ENCODE data around the gene SPG11.
"Not testable (repeated sequence)": the region's sequence is repeated elsewhere in the genome, so short reads cannot be mapped to it uniquely, and the experiment has no call there.

SPG11 gene

GRCh38 chr15:44568338-44568737, 95.1 kb downstream of the SPG11 start:
- DNase-seq: no peak

- DNase-seq: peak in 1 of 56 donors; percentile 2
Measured at GRCh38 chr15:44566155-44566540, 97.3 kb downstream of the SPG11 start.

- no peak for DNase-seq
Measured at GRCh38 chr15:44565387-44566154, 97.9 kb downstream of the SPG11 start.

GRCh38 chr15:44560926-44561325, 102.5 kb downstream of the SPG11 start:
- not testable (repeated sequence) for DNase-seq

GRCh38 chr15:44554934-44555723, 108.3 kb downstream of the SPG11 start:
- DNase-seq: no peak

- DNase-seq: no peak
Measured at GRCh38 chr15:44550734-44551133, 112.7 kb downstream of the SPG11 start.

- DNase-seq: no peak
Measured at GRCh38 chr15:44550256-44550655, 113.2 kb downstream of the SPG11 start.

GRCh38 chr15:44549152-44549551, 114.3 kb downstream of the SPG11 start:
- DNase-seq: not testable (repeated sequence)

GRCh38 chr15:44545913-44546802, 117.3 kb downstream of the SPG11 start:
- no peak for DNase-seq

GRCh38 chr15:44544745-44545144, 118.7 kb downstream of the SPG11 start:
- not testable (repeated sequence) for DNase-seq

GRCh38 chr15:44542596-44542995, 120.9 kb downstream of the SPG11 start:
- DNase-seq: no peak

GRCh38 chr15:44541282-44541958, 122.0 kb downstream of the SPG11 start:
- DNase-seq: no peak

GRCh38 chr15:44537735-44538240, 125.7 kb downstream of the SPG11 start:
- peak in 1 of 56 donors; percentile 26 for DNase-seq

- DNase-seq: peak in 54 of 56 donors; percentile 33 to 96 (median 91)
Measured at GRCh38 chr15:44536962-44537734, 126.3 kb downstream of the SPG11 start, which contains the start of gene EIF3J. EIF3J (plus strand) TSS chr15:44537147; CDS start chr15:44537195, 48 bp downstream.

- DNase-seq: peak in 51 of 56 donors; percentile 54 to 96 (median 91)
Measured at GRCh38 chr15:44536302-44536961, 127.0 kb downstream of the SPG11 start.

GRCh38 chr15:44535523-44536301, 127.8 kb downstream of the SPG11 start:
- peak in 9 of 56 donors; percentile 21 to 56 (median 37) for DNase-seq

- DNase-seq: no peak
Measured at GRCh38 chr15:44535092-44535491, 128.4 kb downstream of the SPG11 start.

GRCh38 chr15:44532689-44533088, 130.8 kb downstream of the SPG11 start:
- DNase-seq: no peak
